ENCODE results near the gene YWHAQ.
"Not testable (repeated sequence)": the region's sequence is repeated elsewhere in the genome, so short reads cannot be mapped to it uniquely, and the experiment has no call there.

The YWHAQ gene

GRCh38 chr2:9586465-9586864 is 44.3 kb downstream of the YWHAQ start:
- DNase-seq = no peak

- no peak for DNase-seq
Measured at GRCh38 chr2:9585486-9585885, 45.3 kb downstream of the YWHAQ start.

- DNase-seq = not testable (repeated sequence)
Measured at GRCh38 chr2:9584902-9585301, 45.9 kb downstream of the YWHAQ start.

- DNase-seq = no peak
Measured at GRCh38 chr2:9582624-9583023, 48.2 kb downstream of the YWHAQ start.

- no peak for DNase-seq
Measured at GRCh38 chr2:9578467-9579235, 52.1 kb downstream of the YWHAQ start.

GRCh38 chr2:9574331-9574730 is 56.5 kb downstream of the YWHAQ start:
- no peak for DNase-seq

GRCh38 chr2:9573840-9574239 is 57.0 kb downstream of the YWHAQ start:
- no peak for DNase-seq

- DNase-seq = no peak
Measured at GRCh38 chr2:9573013-9573720, 57.6 kb downstream of the YWHAQ start.

GRCh38 chr2:9570182-9571060 is 60.4 kb downstream of the YWHAQ start:
- DNase-seq = no peak

- no peak for DNase-seq
Measured at GRCh38 chr2:9565436-9566153, 65.2 kb downstream of the YWHAQ start.

- no peak for DNase-seq
Measured at GRCh38 chr2:9560628-9561027, 70.2 kb downstream of the YWHAQ start.

GRCh38 chr2:9558948-9559381 is 71.8 kb downstream of the YWHAQ start:
- DNase-seq = no peak

GRCh38 chr2:9556121-9556743 is 74.6 kb downstream of the YWHAQ start:
- no peak for DNase-seq

- DNase-seq = peak; percentile 81
Measured at GRCh38 chr2:9555297-9556120, 75.3 kb downstream of the YWHAQ start, which contains the start of gene ADAM17. TSS of gene ADAM17 (minus strand) at chr2:9555830. CDS start at chr2:9555605, 225 bp downstream.

- no peak for DNase-seq
Measured at GRCh38 chr2:9554921-9555296, 75.9 kb downstream of the YWHAQ start.

- DNase-seq = no peak
Measured at GRCh38 chr2:9552219-9553178, 78.3 kb downstream of the YWHAQ start.

GRCh38 chr2:9550859-9551391 is 79.9 kb downstream of the YWHAQ start:
- not testable (repeated sequence) for DNase-seq

- no peak for DNase-seq
Measured at GRCh38 chr2:9549420-9549819, 81.4 kb downstream of the YWHAQ start.

- DNase-seq = no peak
Measured at GRCh38 chr2:9548506-9548905, 82.3 kb downstream of the YWHAQ start.

All from NCI-H1048 (cell line).